ENCODE results near the gene CDKAL1.

CDKAL1 gene

GRCh38 chr6:20856681-20857288, 322.5 kb downstream of the CDKAL1 start:
- POLR2A ChIA-PET = no interaction called here
- TF ChIP-seq, protein P1, sequence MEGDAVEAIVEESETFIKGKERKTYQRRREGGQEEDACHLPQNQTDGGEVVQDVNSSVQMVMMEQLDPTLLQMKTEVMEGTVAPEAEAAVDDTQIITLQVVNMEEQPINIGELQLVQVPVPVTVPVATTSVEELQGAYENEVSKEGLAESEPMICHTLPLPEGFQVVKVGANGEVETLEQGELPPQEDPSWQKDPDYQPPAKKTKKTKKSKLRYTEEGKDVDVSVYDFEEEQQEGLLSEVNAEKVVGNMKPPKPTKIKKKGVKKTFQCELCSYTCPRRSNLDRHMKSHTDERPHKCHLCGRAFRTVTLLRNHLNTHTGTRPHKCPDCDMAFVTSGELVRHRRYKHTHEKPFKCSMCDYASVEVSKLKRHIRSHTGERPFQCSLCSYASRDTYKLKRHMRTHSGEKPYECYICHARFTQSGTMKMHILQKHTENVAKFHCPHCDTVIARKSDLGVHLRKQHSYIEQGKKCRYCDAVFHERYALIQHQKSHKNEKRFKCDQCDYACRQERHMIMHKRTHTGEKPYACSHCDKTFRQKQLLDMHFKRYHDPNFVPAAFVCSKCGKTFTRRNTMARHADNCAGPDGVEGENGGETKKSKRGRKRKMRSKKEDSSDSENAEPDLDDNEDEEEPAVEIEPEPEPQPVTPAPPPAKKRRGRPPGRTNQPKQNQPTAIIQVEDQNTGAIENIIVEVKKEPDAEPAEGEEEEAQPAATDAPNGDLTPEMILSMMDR (IDR thresholded peaks at IDR 0.05; ENCODE audit: insufficient read depth, low read length, missing control alignments) = no peak
- no peak for DNase-seq (ENCODE audit: low read depth, low spot score)
- H3K4me3 ChIP-seq (ENCODE audit: low read depth, low read length) = no peak overlapping the region
- CTCF ChIA-PET = no interaction called here

- ChIA-PET POLR2A (no interaction called here), CTCF (interaction anchor here (1.4 to 1.6 kb wide), 2 partner anchors 11 to 295 kb away, joined by 3 read pairs; no protein-coding TSS in a partner anchor)
- no peak overlapping the region for H3K4me3 ChIP-seq (ENCODE audit: low read depth, low read length)
- TF ChIP-seq, protein P1 (IDR thresholded peaks at IDR 0.05; ENCODE audit: insufficient read depth, low read length, missing control alignments) = no peak
- DNase-seq (ENCODE audit: low read depth, low spot score) = no peak
Observed at GRCh38 chr6:20861481-20861880, 327.2 kb downstream of the CDKAL1 start.

- no peak overlapping the region for H3K4me3 ChIP-seq (ENCODE audit: low read depth, low read length)
- ChIA-PET POLR2A (no interaction called here), CTCF (interaction anchor here (1.7 kb wide), 1 partner anchor 723 kb away, joined by 8 read pairs; no protein-coding TSS in a partner anchor)
- DNase-seq (ENCODE audit: low read depth, low spot score) = no peak
- TF ChIP-seq, protein P1 (IDR thresholded peaks at IDR 0.05; ENCODE audit: insufficient read depth, low read length, missing control alignments) = no peak
Observed at GRCh38 chr6:20866036-20866435, 331.8 kb downstream of the CDKAL1 start.

DNA sequence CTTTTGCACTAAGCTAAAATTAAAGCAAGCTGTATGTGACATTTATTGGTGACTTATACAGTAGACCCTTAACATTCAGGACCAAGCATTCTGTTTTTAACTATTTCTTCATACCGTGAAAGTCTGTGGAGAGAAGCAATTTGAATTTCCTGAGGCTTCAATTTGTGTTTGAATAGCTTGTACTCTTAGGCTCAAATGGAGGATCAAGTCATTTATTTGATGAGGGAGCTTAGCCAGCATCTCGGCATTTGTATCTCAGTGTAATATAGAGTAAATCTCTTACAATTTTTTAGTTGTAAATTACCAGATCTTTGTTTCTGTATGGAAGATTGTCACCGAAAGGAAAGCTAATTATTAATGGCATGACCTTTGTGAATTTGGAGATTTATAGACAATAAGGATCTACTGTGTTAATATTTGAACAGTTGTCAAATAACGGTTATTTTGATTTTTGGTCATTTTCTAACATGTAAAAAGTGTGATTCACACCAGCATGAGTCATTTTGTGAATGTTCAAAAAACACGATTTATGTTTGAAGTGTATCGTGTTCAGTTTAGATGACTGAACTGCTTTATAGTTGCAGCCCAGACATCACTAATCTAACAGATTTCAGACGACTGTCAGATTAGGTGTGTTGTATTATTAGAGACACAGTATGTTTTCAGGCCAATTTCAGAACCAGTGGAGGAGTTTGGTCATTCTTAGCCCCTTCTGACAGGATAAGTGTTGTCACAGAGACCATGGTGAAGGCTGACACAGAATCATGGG, 332.9 kb downstream of the CDKAL1 start:
- no peak overlapping the region for H3K4me3 ChIP-seq (ENCODE audit: low read depth, low read length)
- TF ChIP-seq, protein P1 (IDR thresholded peaks at IDR 0.05; ENCODE audit: insufficient read depth, low read length, missing control alignments) = no peak
- DNase-seq (ENCODE audit: low read depth, low spot score) = no peak
- ChIA-PET CTCF (interaction anchor here (0.7 to 1.7 kb wide), 3 partner anchors 9 to 722 kb away, joined by 3 to 8 read pairs (median 3); no protein-coding TSS in a partner anchor), POLR2A (no interaction called here)

GRCh38 chr6:20868397-20869096, 334.3 kb downstream of the CDKAL1 start:
- TF ChIP-seq, protein P1 (IDR thresholded peaks at IDR 0.05; ENCODE audit: insufficient read depth, low read length, missing control alignments) = no peak
- DNase-seq (ENCODE audit: low read depth, low spot score) = no peak
- no peak overlapping the region for H3K4me3 ChIP-seq (ENCODE audit: low read depth, low read length)
- POLR2A ChIA-PET = no interaction called here
- CTCF ChIA-PET = interaction anchor here (1.0 to 1.3 kb wide), 2 partner anchors 35 to 719 kb away, joined by 3 read pairs; no protein-coding TSS in a partner anchor

- CTCF ChIA-PET = no interaction called here
- no peak for DNase-seq (ENCODE audit: low read depth, low spot score)
- TF ChIP-seq, protein P1 (IDR thresholded peaks at IDR 0.05; ENCODE audit: insufficient read depth, low read length, missing control alignments) = no peak
- no peak overlapping the region for H3K4me3 ChIP-seq (ENCODE audit: low read depth, low read length)
- POLR2A ChIA-PET = no interaction called here
Observed at GRCh38 chr6:20870021-20870420, 335.8 kb downstream of the CDKAL1 start.
